GM12878 (cell line): ENCODE results near the gene MTMR3.

Experiments
- FOXM1 ChIP-seq: IDR thresholded peaks from 2 replicates; pipeline ENCODE4 v1.6.1; 2012; ENCODE audit warnings: low read depth, mild to moderate bottlenecking, inconsistent platforms, low read length, moderate library complexity
- SMAD1 ChIP-seq: fragments of 450-650 bp; IDR thresholded peaks from 2 replicates; pipeline ENCODE4 v1.6.1; 2018; ENCODE audit warnings: mild to moderate bottlenecking, low read depth; ENCODE audit not compliant: partially characterized antibody
- TCF7 ChIP-seq: IDR thresholded peaks from 2 replicates; pipeline ENCODE4 v1.6.1; 2014; ENCODE audit warnings: antibody characterized with exemption, borderline replicate concordance
- TF ChIP-seq, protein P1 (sequence below), 3 experiments: IDR thresholded peaks in 2 of 3; conservative IDR thresholded peaks in 1 of 3; 2 replicates each; pipeline ENCODE4 v1.5.1; 2011; ENCODE audit warnings: low read depth in 3 of 3, low read length in 3 of 3, mild to moderate bottlenecking in 3 of 3, control low read depth in 2 of 3, moderate library complexity in 2 of 3, inconsistent platforms in 1 of 3, mixed read lengths in 1 of 3; ENCODE audit not compliant: control insufficient read depth in 2 of 3, insufficient read depth in 1 of 3; ENCODE audit errors: extremely low read depth in 1 of 3

DNA sequence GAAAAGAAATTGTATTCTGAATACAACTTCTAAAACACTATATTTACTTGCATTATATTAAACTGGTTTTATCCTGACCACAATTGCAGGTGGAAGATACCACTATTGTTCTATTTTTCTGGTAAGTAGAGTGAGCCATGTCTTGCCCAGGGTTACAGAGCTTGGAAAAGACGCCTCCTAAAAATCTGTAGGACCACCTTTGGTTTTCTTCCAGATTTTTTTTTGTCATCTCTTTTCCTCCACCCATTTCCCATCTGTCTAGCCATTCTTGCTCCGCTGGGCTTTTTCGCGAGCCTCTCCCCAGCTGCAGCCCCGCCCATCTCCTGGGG lies 294 bp upstream of the MTMR3 start:
- no peak for TF ChIP-seq SMAD1
- no peak for TF ChIP-seq TCF7
- TF ChIP-seq, protein P1, sequence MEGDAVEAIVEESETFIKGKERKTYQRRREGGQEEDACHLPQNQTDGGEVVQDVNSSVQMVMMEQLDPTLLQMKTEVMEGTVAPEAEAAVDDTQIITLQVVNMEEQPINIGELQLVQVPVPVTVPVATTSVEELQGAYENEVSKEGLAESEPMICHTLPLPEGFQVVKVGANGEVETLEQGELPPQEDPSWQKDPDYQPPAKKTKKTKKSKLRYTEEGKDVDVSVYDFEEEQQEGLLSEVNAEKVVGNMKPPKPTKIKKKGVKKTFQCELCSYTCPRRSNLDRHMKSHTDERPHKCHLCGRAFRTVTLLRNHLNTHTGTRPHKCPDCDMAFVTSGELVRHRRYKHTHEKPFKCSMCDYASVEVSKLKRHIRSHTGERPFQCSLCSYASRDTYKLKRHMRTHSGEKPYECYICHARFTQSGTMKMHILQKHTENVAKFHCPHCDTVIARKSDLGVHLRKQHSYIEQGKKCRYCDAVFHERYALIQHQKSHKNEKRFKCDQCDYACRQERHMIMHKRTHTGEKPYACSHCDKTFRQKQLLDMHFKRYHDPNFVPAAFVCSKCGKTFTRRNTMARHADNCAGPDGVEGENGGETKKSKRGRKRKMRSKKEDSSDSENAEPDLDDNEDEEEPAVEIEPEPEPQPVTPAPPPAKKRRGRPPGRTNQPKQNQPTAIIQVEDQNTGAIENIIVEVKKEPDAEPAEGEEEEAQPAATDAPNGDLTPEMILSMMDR (IDR thresholded peaks at IDR 0.05 in 2 of 3, conservative IDR thresholded peaks at IDR 0.05 in 1 of 3; ENCODE audit: control insufficient read depth in 2 of 3, extremely low read depth in 1 of 3, insufficient read depth in 1 of 3, low read depth in 3 of 3, low read length in 3 of 3) = no peak
- no peak for TF ChIP-seq FOXM1
